GM18907 (cell line): ENCODE data around the gene FRAT1.

Experiments used
- ATAC-seq: cut with Tn5 transposase; IDR thresholded peaks from one replicate; pipeline ENCODE4 v1.9.1; 2021; ENCODE audit warnings: mild to moderate bottlenecking, moderate library complexity; ENCODE audit not compliant: unreplicated experiment

The FRAT1 gene

DNA sequence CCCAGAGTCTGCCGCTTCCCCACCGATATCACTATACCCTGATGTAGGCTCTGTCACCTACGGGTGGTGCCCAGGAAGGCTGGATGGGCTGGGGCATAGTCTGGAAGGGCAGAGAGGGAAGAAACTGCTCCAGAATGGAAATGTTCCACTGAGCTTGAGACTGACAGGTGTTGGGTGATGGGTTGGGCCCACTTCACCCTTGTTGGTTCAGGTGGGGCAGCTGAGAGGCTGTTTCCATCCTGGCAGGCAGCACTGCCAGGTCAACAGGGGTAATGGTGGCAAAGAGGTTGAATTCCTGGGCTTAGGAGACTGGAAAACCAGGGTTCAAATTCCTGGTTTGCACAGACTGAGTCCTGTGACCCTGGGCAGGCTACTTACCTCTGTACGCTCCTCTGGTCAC lies 44.0 kb downstream of the FRAT1 start:
- no peak for ATAC-seq

DNA sequence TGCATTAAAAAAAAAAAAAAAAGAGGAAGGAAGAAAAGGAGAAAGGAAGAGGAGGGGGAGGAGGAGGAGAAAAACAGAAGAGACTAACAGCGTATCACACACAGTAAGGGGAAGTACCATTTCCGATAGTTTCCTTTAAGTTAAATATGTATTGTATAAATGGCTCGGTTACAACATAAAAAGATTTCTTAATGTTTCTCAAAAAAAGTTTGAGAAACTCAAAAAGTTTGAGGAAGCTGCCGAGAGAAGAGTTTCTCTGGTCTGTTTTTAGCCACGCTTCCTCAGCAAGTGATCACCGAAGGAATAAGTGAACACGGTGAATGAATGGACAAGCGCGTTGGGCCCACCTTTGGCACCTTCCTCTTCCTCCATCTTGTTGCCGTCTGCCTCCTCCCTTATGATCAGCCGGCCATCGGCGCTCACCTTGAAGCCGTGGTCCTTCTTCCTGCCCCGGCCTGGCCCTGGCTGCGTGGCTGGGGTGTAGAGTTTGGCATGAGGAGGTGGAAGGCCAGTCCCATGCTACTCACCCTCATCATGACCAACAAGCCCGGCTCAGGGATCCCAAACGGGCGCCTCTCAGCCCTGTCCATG lies 46.8 kb downstream of the FRAT1 start:
- ATAC-seq: no peak

DNA sequence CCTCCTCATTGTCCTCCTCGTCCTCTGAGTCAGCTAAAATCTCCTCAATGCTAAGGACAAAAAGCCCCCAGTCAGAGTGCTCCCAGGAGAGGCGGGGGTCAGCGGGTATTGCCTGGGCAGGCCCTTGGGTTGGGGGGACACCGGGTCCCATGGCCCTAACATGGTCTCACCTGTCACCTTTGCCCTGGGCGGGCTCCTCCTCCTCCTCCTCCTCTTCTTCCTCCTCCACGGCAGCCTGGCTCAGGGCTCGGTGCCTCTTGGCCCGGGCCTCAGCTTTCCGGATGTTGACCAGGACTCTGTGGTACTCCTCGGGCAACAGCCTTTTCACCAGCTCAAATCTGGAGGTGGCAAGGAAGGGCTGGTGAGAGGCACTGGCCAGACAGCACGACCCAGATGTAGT lies 47.5 kb downstream of the FRAT1 start:
- no peak for ATAC-seq

DNA sequence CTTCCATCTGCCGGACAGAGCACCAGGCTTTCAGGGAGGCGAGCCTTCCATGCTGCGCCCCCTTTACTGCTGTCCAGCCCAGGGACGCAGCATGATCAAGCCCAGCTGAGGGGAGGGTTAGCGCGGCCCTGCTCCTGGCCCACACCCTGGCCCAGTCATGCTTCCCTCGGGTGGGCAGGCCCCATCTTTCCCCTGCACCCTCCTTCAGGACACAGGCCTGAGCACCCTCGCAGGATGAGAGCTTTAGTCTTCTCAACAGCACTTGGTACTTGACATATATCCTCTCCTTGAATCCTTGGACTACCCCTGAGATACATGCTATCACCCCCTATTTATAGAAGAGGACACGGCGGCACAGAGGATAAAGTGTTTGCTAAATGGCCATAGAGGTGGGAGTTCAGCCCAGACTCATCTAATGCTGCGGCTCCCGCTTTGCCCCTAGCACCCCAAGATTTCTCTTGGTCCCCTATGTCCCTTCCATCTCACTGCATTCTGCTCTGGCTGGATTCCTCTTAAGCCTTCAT lies 48.1 kb downstream of the FRAT1 start:
- ATAC-seq: no peak
